HG03342 (cell line): ENCODE data around the gene AGRN.
"Not testable (repeated sequence)": the region's sequence is repeated elsewhere in the genome, so short reads cannot be mapped to it uniquely, and the experiment has no call there.

Experiments
- ATAC-seq: cut with Tn5 transposase; IDR thresholded peaks from one replicate; pipeline ENCODE4 v1.9.1; 2021; ENCODE audit warnings: mild to moderate bottlenecking, moderate library complexity; ENCODE audit not compliant: unreplicated experiment

AGRN gene

DNA sequence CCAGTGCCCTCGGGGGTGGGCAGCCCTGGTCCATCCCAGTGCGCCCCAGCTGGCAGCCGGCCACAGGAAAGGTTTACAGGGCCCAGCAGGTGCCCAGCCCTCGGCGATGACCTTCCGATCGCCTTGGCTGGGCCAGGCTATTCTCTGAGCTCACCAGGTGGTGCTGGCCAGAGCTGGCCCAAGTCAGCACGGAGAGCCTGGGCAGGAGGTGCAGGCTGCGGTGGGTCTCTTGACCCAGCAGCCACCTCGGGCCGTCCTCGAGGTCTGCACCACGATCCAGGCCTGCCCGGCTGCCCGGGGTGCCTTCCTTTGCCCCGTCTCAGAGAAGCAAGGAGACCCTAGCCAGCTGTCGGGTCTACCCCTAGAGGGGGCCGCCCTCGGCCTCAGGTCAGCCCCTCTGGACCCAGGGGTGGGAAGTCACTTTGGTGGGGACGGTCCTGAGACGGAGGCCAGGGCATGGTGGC lies 38.4 kb upstream of the AGRN start:
- no peak for ATAC-seq

DNA sequence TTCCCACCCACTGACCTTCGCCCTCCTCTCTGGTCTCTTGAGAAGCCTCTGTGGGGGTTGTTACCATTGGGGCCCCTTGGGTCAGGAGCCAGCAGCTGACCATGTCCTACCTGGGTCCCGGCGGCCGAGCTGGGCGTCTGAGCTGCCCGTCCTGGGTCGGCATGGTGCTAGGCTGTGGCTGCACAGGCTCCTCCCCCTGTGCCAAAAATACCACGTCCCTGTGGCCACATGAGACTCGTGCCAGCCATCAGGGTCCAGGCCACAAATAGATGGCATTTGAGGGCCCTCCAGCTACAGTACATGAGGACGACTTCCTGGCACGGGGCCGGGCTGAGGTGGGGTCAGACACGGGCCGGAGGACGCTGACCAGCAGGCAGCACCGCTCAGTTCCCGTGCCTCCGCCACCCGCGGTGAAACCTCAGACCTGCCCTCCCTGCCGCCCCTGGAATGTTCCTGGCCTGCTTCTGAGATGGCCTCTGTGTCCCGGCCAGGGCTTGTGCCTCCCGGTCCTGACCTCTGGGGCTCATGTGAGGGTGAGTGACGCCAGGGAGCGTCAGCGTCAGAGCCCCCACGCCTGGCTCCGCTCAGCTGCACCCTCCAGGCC lies 37.9 kb upstream of the AGRN start, which contains the start of gene PERM1:
Gene PERM1 (minus strand): TSS at position 139 of the 604 bp plus-strand sequence. CDS start 1,064 bp downstream, outside the sequence.
- ATAC-seq = no peak

DNA sequence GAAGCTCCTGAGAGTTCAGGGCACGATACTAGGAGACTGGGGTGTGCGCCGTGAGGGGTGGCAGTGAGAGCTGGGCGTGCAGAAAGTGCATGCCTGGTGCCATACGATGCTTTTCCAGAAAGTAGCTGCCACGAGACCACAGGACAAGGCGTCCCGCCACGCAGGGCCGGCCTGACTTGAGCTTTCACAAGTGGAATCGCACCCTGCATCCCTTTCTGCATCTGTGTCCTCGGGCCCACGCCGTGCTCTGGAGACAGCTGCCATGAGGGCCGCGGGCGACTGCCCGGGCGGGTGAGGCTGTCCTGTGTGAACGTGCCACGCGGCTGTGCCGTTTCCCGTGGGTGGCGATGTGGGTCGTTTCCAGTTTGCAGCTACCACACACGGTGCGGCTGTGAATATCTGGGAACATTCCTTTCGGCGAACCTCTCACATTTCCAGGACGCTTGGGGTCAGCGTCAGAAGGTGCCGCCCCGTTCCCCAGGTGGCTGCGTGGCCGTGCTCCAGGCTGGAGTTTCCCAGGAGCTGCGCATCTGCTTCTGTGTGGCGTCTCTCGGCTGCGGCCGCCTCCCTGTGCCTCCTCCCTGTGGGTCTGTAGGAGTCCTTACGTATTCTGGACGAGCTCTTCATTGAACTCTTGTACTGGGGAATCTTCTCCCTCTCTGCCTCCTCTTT lies 37.0 kb upstream of the AGRN start:
- ATAC-seq = no peak

DNA sequence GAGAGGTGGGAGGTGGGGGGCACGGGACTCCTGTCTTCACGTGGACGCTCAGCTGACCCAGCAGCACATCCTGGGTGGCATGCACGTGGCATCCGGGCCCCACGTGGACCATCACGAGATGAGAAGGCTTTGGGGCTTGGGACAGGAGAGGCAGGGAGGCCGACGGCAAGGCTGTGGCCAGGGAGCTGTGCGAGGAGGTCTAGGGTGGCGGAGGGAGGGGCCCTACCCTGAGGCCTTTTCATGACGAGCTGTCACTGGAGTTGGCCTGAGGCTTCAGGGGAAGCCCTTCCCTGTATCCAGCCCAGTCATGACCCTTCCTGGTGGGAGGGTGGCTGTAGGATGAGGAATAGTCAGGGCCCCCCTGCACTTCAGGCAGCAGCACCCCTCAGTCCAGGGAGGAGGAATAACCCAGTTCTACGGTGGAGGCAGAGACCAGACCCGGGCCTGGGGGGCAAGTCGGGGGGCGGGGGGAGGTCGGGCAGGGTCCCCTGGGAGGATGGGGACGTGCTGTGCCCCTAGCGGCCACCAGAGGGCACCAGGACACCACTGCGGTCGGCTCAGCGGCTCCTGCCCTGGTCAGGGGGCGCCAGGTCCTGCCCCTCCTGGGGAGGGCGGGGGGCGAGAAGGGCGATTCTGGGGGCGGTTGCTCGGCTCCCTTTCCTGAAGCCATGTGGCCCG lies 36.0 kb upstream of the AGRN start:
- no peak for ATAC-seq

DNA sequence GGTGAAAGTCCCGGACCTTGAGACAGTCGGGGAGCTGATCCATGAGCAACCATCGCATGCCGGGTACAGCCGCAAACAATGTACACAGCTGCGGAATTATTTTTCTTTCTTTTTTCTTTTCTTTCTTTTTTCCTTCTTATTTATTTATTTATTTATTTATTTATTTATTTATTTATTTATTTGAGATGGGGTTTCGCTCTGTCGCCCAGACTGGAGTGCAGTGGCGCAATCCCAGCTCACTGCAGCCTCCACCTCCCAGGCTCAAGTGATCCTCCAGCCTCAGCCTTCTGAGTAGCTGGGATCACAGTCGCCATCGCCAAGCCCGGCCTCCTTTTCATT lies 35.5 kb upstream of the AGRN start:
- ATAC-seq = no peak

DNA sequence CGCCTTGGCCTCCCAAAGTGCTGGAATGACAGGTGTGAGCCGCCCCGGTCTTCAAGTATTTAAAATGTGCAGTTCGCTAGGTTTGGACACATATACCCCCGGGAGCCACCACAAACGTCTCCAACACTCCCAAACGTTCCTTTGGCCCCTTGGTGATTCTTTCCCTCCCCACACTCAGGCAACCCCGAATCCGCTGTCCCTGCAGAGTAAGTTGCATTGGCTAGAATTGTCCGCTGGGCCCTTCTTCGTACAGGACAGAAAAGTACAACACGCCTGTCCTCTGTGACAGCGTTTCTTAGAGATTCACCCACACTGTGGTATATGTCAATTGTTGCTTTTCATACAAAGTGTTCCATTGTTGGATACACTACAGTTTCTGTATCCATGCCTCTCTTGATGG lies 34.8 kb upstream of the AGRN start:
- no peak for ATAC-seq

DNA sequence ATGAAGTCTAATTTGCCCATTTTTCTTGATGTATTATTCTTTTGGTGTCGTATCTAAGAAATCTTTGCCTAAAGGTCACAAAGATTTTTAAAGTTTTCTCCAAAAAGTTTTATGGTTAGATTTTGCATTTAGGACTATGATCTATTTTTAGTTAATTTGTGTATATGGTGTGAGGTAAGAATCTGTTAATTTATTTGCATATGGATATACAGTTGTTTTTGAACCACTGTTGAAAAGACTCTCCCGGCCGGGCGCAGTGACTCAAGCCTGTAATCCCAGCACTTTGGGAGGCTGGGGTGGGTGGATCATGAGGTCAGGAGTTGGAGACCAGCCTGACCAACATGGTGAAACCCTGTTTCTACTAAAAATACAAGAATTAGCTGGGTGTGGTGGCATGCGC lies 31.9 kb upstream of the AGRN start:
- ATAC-seq = not testable (repeated sequence)

DNA sequence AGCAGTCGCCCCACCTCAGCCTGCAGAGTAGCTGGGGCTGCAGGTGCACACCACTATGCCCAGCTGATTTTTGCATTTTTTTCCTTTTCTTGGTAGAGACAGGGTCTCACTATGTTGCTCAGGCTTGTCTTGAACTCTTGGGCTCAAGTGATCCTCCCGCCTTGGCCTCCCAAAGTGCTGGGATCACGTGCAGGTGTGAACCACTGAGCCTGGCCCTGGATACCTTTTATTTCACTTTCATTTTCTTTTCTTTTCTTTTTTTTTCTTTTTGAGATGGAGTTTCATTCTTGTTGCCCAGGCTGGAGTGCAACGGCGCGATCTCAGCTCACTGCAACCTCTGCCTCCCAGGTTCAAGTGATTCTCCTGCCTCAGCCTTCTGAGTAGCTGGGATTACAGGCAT lies 28.6 kb upstream of the AGRN start:
- not testable (repeated sequence) for ATAC-seq

DNA sequence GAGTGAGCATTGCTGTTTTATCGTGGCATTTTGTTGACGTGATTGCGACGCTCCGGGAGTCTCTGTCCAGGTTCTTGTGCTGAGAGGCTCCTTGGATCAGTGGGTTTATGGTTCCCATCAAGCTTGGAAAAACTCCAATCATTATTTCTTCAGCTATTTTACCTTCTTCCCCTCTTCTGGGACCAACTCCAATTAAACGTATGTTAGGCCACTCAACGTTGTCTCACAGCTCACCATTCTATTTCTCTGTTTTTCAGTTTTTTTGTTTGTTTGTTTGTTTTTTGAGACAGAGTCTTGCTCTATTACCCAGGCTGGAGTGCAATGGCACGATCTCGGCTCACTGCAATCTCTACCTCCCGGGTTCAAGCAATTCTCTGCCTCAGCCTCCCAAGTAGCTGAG lies 28.0 kb upstream of the AGRN start:
- no peak for ATAC-seq

DNA sequence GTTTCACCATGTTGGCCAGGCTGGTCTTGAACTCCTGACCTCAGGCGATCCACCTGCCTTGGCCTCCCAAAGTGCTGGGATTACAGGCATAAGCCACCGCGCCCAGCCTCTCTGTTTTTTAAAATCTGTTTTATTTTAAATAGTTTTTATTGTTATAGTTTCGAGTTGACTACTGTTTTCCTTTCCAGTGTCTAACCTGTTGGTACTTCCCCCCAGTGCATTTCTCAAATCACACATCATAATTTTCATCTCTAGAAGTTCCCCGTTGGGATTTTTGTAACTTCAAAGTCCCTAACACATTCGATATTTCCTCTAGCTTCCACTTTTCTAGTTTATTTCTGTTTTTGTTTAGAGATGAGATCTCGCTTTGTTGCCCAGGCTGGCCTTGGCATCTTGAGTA lies 27.6 kb upstream of the AGRN start:
- no peak for ATAC-seq

DNA sequence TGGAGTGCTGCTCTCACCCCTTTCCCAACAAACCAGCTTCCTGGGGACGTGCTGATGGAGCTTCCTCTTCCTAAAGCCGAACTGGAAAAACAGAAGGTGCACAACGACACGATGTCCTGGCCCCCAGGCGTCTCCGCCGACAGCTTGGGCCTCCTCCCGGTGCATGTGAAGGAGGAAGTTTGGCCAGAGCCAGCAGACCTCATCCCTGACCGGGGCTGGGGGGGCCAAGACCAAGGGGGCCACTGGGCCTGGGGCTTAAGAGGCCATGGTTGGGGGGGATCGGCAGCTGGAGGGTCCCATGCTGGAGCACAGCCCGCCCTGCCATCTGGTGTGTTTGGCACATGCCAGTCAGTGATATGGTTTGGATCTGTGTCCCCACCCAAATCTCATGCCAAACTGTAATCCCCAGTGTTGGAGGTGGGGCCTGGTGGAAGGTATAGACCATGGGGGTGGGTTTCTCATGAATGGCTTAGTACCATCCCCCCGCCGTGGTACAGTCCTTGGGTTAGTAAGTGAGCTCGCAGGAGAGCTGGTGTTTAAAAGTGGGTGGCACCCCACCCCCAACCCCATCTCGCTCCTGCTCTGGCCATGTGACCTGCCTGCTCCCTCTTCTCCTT lies 26.4 kb upstream of the AGRN start:
- no peak for ATAC-seq

DNA sequence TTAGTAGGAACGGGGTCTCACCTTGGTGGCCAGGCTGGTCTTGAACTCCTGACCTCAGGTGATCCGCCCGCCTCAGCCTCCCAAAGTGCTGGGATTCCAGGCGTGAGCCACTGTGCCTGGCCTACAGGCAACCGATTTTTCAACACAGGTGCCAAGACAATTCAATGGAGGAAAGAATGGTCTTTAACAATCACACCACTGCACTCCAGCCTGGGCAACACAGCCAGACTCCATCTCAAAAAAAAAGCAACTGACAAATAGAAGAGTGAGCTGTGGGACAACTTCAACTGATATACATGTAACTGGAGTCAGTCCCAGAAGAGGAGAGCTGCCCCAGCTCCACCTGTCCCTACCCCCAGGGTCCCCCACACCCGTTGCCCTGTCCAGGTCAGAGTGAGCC lies 25.4 kb upstream of the AGRN start:
- ATAC-seq = not testable (repeated sequence)

DNA sequence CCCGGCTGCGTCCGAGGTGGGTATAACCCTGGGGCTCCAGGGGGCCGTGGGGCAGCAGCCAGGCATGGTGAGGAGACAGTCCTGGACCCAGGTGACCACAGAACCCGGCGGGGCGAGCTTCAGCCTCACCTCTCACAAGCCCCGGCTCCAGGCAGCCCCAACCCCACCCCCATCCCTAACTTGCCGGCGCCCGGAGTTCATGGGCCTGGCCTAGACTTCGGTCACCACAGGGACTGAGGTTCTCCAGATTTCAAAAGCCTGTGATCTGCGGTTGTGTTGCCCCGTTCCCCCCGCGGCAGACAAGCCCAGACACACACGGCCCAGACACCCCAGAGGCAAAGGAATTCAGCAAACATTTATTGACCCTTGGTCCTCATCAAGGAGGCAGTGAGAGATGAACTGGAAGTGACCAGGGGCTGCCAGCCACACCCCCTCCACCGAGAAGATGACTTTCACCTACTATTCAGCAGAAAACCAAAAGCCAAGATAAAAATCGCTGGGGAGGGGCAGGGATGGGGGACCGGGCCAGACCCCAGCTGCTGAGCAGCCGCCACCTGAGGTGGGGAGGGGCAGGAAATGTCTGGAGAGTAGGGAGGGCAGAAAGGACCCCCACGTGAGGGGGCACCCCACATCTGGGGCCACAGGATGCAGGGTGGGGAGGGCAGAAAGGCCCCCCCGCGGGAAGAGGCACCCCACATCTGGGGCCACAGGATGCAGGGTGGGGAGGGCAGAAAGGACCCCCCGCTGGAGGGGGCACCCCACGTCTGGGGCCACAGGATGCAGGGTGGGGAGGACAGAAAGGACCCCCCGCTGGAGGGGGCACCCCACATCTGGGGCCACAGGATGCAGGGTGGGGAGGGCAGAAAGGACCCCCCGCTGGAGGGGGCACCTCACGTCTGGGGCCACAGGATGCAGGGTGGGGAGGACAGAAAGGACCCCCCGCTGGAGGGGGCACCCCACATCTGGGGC lies 24.0 kb upstream of the AGRN start:
- ATAC-seq = no peak

DNA sequence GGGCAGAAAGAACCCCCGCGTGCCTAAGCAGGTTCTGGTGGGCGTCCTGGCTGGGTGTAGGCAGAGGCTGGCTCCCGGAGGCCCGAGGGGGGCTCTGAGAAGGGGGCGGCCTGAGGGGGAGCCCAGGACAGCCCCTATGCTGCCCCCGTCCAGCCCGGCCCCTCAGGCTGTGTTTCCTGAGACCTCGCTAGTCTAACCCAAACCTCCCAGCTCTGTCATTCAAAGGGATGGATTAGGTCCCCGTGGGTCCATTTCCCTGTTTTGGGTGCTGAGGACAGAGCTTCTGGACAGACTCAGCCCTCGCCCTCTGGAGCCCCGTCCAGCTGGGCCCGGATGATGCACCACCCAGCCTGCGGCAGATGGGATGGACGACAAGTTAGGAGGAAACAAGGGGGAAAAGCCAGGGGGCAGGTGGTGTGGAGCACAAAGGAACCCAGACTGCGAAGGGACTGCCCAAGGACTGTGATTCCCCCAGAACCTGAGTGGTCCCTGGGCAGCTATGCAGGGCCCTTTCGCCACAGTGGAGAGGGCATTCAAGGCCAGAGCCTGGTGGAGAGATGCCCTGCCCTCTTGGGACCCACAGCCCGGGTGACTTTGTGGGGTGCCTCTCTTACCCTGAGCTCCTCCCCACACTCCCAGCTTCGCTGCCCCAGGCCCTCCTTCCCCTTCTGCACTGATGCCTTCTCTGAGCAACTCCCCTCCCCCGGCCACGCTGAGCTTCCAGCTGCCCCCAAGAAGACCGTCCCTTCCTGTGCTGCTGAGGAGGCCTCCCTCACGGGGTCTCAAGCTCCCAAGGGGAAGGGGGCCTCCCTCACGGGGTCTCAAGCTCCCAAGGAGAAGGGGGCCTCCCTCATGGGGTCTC lies 22.8 kb upstream of the AGRN start:
- ATAC-seq = no peak

DNA sequence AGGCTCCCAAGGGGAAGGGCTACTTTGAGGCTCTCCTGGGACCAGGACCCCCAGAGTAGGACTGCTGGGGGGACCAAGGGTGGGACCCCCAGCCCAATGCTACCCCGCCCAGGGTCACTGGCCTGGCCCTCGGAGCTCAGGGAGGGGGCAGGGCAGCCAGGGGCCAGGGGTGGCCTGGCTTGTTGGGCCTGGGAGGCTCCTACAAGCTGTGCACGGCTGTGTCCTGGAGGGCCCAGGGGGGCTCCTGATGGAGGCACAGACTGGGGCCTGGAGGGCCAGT lies 22.3 kb upstream of the AGRN start:
- ATAC-seq = no peak

DNA sequence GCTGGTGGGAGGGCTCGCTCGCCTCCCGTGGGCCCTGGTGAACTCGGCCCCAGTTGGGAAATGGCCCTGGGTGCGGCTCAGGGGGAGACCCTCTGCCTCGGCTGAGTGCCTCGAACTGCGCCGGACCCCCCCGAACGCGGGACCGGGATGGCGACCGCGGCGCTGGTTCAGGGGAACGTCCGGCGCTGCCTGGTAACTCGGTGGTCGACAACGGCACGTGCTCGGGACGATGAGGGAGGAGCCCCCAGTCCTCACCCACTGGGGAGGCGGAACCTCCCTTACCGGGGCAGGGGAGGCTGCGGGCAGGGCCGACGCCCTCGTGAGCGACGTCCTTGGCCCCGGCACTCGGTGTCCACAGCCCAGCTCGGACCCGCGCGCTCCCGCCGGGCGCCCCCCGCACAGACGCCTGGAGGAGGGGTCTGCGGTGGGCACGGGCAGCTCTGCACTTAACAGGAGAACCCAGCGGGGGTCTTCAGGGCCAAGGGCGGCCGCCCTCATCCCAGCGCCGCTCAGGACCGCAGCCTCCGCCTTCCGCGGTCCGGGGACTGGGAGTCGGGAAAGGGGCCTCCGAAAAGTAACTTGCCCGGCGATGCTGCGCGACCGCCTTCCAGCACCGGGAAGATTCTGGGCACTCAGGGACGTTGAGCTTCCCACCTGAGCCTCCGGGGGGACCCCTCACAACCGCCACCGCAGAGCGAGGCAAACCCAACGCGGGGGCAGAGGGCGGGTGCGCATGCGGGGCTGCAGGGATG lies 21.8 kb upstream of the AGRN start:
- no peak for ATAC-seq

DNA sequence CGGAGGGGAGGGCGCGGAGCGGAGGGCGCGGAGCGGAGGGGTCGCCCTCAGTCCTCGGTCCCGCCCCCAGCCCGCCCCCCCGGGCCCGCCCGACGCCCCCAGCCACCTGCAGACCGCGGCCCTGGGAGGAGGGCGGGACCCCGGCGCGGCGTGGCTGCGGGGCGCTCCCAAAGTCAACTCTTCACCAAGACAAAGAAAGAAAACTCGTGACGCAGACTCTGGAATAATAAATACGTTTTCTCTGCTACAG lies 21.2 kb upstream of the AGRN start:
- ATAC-seq = no peak

DNA sequence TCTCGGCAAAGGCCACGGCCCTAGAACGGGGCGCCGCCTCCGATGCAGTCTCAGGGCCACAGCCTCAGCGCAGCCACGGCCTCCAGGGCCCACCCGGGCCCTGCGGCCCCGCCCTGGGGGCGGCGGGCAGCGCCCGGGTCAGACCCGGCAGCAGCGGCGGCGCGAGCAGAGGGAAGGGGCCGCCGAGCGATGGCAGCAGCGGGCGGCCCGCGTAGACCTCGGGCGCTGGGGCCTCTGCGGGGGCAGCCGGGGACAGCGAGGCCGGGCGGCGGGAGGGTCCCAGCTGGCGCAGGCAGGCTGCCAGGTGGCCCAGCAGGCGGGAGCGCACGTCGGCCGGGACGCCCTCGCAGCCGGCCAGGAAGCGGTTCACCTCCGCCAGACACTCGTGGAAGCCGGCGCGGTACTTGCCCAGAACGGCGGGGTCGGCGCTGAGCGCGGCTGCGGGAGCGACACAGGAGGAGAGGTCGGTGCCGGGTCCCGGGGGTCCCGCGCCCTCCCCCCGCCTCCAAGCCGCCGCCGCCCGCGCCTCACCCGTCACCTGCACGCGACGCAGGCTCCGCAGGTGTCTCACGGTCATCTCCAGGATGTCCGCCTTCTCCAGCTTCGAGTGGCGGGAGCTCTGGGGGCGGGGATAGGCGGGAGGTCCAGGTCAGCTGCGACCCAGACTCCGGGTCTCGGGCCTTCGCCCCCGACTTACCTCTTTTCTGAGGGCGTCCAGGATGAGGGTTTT lies 20.8 kb upstream of the AGRN start:
- no peak for ATAC-seq
